GM23338 (cell line): ENCODE measurements around the gene LST1. TPM values are rescaled to one million over a fixed set of nuclear protein-coding genes. Genes with fewer than 3 reads are reported as not detected.

ENCODE experiments used
- ATAC-seq: fragments of 200-7000 bp; cut with Tn5 transposase; 3 replicates; pipeline ENCODE4 v1.9.1; 2020
- DNase-seq: peaks from one replicate; pipeline ENCODE4 v3.0.0-alpha.2; 2015; ENCODE audit warnings: low spot score
- H2AFZ ChIP-seq: fragments of 200-600 bp; sonication (generic); 2 replicates; pipeline ENCODE4 v1.8.0; 2016; ENCODE audit warnings: antibody characterized with exemption, mild to moderate bottlenecking, moderate library complexity
- H3F3A ChIP-seq: fragments of 200-600 bp; sonication (generic); replicated peaks from 2 replicates; pipeline ENCODE4 v1.8.0; 2017; ENCODE audit warnings: antibody characterized with exemption, mixed run types, low read depth
- H3K27ac ChIP-seq: fragments of 200-600 bp; sonication (generic); 2 replicates; pipeline ENCODE4 v1.6.1; 2016; ENCODE audit warnings: low read depth
- H3K27me3 ChIP-seq: fragments of 200-600 bp; sonication (generic); 2 replicates; pipeline ENCODE4 v1.8.0; 2016; ENCODE audit warnings: mild to moderate bottlenecking, mixed run types, moderate library complexity; ENCODE audit not compliant: insufficient read depth
- H3K36me3 ChIP-seq: fragments of 200-600 bp; sonication (generic); 2 replicates; pipeline ENCODE4 v1.8.0; 2016; ENCODE audit warnings: mild to moderate bottlenecking; ENCODE audit not compliant: insufficient read depth
- H3K4me1 ChIP-seq: fragments of 200-600 bp; sonication (generic); 2 replicates; pipeline ENCODE4 v1.8.0; 2016; ENCODE audit warnings: mild to moderate bottlenecking, moderate library complexity; ENCODE audit not compliant: insufficient read depth
- H3K4me2 ChIP-seq: fragments of 200-600 bp; sonication (generic); 2 replicates; pipeline ENCODE4 v1.7.1; 2017; ENCODE audit warnings: mixed run types
- H3K4me3 ChIP-seq: fragments of 200-600 bp; sonication (generic); 2 replicates; pipeline ENCODE4 v1.6.1; 2016; ENCODE audit warnings: mixed run types
- H3K79me2 ChIP-seq: fragments of 200-600 bp; sonication (generic); replicated peaks from 2 replicates; pipeline ENCODE4 v1.8.0; 2017; ENCODE audit warnings: mild to moderate bottlenecking; ENCODE audit not compliant: insufficient read depth
- H3K9me2 ChIP-seq: fragments of 200-600 bp; sonication (generic); 2 replicates; pipeline ENCODE4 v1.8.0; 2017; ENCODE audit not compliant: insufficient read depth
- H4K20me1 ChIP-seq: fragments of 200-600 bp; sonication (generic); replicated peaks from 2 replicates; pipeline ENCODE4 v1.8.0; 2017; ENCODE audit warnings: mild to moderate bottlenecking; ENCODE audit not compliant: insufficient read depth
- H3K27ac Mint-ChIP-seq: 2 replicates; pipeline ENCODE4 v1.8.0; 2020; ENCODE audit warnings: inconsistent platforms, mild to moderate bottlenecking, moderate library complexity, mixed read lengths
- H3K27me3 Mint-ChIP-seq: 3 replicates; pipeline ENCODE4 v1.8.0; 2022; ENCODE audit warnings: low read depth, mild to moderate bottlenecking, moderate library complexity, mixed read lengths, inconsistent platforms; ENCODE audit not compliant: insufficient read depth, poor library complexity
- H3K36me3 Mint-ChIP-seq: 3 replicates; pipeline ENCODE4 v1.8.0; 2021; ENCODE audit warnings: low read depth, mild to moderate bottlenecking, inconsistent platforms, moderate library complexity, mixed read lengths
- H3K4me1 Mint-ChIP-seq: 3 replicates; pipeline ENCODE4 v1.8.0; 2020; ENCODE audit warnings: mild to moderate bottlenecking, inconsistent platforms, mixed read lengths
- H3K4me3 Mint-ChIP-seq: 3 replicates; pipeline ENCODE4 v1.8.0; 2021; ENCODE audit warnings: moderate library complexity, mild to moderate bottlenecking, inconsistent platforms, mixed read lengths
- H3K9me3 Mint-ChIP-seq: 3 replicates; pipeline ENCODE4 v1.8.0; 2020; ENCODE audit warnings: moderate library complexity, mild to moderate bottlenecking, inconsistent platforms, mixed read lengths
- CREB1 ChIP-seq: fragments of 250-450 bp; sonication (Bioruptor Pico); IDR thresholded peaks from 2 replicates; pipeline ENCODE4 v1.5.0; 2020; ENCODE audit warnings: low read depth, mild to moderate bottlenecking, moderate library complexity
- CTCF ChIP-seq, 2 experiments: fragments of 200-600 bp in 1 of 2; sonication (generic) in 1 of 2; conservative IDR thresholded peaks; 2 replicates each; pipeline versions ENCODE4 v1.5.1 to v1.6.1; 2016 to 2017; ENCODE audit warnings: antibody characterized with exemption in 2 of 2, low read depth in 2 of 2, mild to moderate bottlenecking in 2 of 2, moderate library complexity in 1 of 2
- ETS1 ChIP-seq: IDR thresholded peaks from 2 replicates; pipeline ENCODE4 v1.6.1; 2016; ENCODE audit warnings: antibody characterized with exemption
- EZH2 ChIP-seq: fragments of 200-600 bp; sonication (generic); IDR thresholded peaks from one replicate; pipeline ENCODE4 v1.8.0; 2017; ENCODE audit warnings: antibody characterized with exemption, mild to moderate bottlenecking, low read depth; ENCODE audit not compliant: unreplicated experiment
- EZH2phosphoT487 ChIP-seq: fragments of 200-600 bp; sonication (generic); IDR thresholded peaks from one replicate; pipeline ENCODE4 v1.8.1; 2018; ENCODE audit warnings: antibody characterized with exemption; ENCODE audit not compliant: unreplicated experiment
- JUNB ChIP-seq: IDR thresholded peaks from one replicate; pipeline ENCODE4 v1.6.1; 2016; ENCODE audit warnings: antibody characterized with exemption; ENCODE audit not compliant: unreplicated experiment
- NANOG ChIP-seq: IDR thresholded peaks from 2 replicates; pipeline ENCODE4 v1.6.1; 2016; ENCODE audit warnings: antibody characterized with exemption, borderline replicate concordance
- POLR2AphosphoS5 ChIP-seq: IDR thresholded peaks from 2 replicates; pipeline ENCODE4 v1.6.1; 2016; ENCODE audit warnings: antibody characterized with exemption, low read depth
- REST ChIP-seq: IDR thresholded peaks from one replicate; pipeline ENCODE4 v1.6.1; 2018; ENCODE audit warnings: antibody characterized with exemption; ENCODE audit not compliant: unreplicated experiment
- STAT1 ChIP-seq: IDR thresholded peaks from one replicate; pipeline ENCODE4 v1.6.1; 2016; ENCODE audit warnings: antibody characterized with exemption; ENCODE audit not compliant: unreplicated experiment
- ZNF114 ChIP-seq: fragments of 250-450 bp; sonication (Bioruptor Pico); IDR thresholded peaks from 2 replicates; pipeline ENCODE4 v1.5.0; 2020; ENCODE audit warnings: mild to moderate bottlenecking, moderate library complexity
- ZNF331 ChIP-seq: fragments of 250-450 bp; sonication (Bioruptor Pico); IDR thresholded peaks from 2 replicates; pipeline ENCODE4 v1.5.0; 2020; ENCODE audit warnings: low read depth, mild to moderate bottlenecking, moderate library complexity
- ZNF462 ChIP-seq: fragments of 250-450 bp; sonication (Bioruptor Pico); IDR thresholded peaks from 2 replicates; pipeline ENCODE4 v1.5.0; 2020; ENCODE audit warnings: mild to moderate bottlenecking, moderate library complexity
- polyA plus RNA-seq: library from polyadenylated mRNA; unstranded; fragments of >200 nt; fragmentation: Nextera tagmentation; extraction: Ambion mirVana; gene quantifications from 2 replicates; pipeline ENCODE4 v1.2.1, GENCODE V29; 2016
- total RNA-seq: library from RNA; depleted of rRNA; stranded (reverse); fragments of >200 nt; shearing (Covaris generic); gene quantifications from 2 replicates; pipeline ENCODE4 v1.2.3, GENCODE V29; 2014

Gene LST1
- total and polyA plus RNA-seq, 2 experiments from 2014 or later: 0.37 TPM; not detected in 1

- ATAC-seq (no peak), DNase-seq (no peak)
- Mint-ChIP-seq H3K36me3 (no peaks in the 10 kb centered on the region; the same call in 2 of the 3 replicates), H3K4me3 (no peak overlapping the region), H3K9me3 (no peaks in the 10 kb centered on the region; the same call in 2 of the 3 replicates), H3K4me1 (peaks cover 17% of the 10 kb centered on the region), H3K27me3 (peaks cover 15% of the 10 kb centered on the region), H3K27ac (no peak overlapping the region)
- Histone ChIP-seq H3K27me3 (no peaks in the 10 kb centered on the region), H3K4me3 (no peak overlapping the region), H3K27ac (no peak overlapping the region), H4K20me1 (no peaks in the 10 kb centered on the region), H3F3A (no peaks in the 10 kb centered on the region), H3K9me2 (no peaks in the 10 kb centered on the region), H3K4me1 (peaks cover 5% of the 10 kb centered on the region; the same call in 1 of the 2 replicates), H2AFZ (no peak overlapping the region), H3K36me3 (no peaks in the 10 kb centered on the region), H3K79me2 (no peaks in the 10 kb centered on the region), H3K4me2 (no peak overlapping the region)
- TF ChIP-seq CTCF (conservative IDR thresholded peaks at IDR 0.05; ENCODE audit: low read depth in 2 of 2) (no peak), POLR2AphosphoS5 (no peak), JUNB (no peak), STAT1 (no peak), ZNF114 (no peak), ZNF462 (CRISPR knock-in tag) (no peak), ETS1 (no peak), NANOG (no peak), CREB1 (CRISPR knock-in tag) (no peak), ZNF331 (CRISPR knock-in tag) (no peak), EZH2phosphoT487 (no peak), REST (no peak), EZH2 (no peak)
Measured at GRCh38 chr6:31569861-31570536, 16.1 kb upstream of the LST1 start.
